GM23338 (cell line): ENCODE results near the gene TTC28. TPM values are rescaled to one million over a fixed set of nuclear protein-coding genes. Genes with fewer than 3 reads are reported as not detected.

Source experiments
- ATAC-seq: fragments of 200-7000 bp; cut with Tn5 transposase; 3 replicates; pipeline ENCODE4 v1.9.1; 2020
- DNase-seq: peaks from one replicate; pipeline ENCODE4 v3.0.0-alpha.2; 2015; ENCODE audit warnings: low spot score
- H2AFZ ChIP-seq: fragments of 200-600 bp; sonication (generic); 2 replicates; pipeline ENCODE4 v1.8.0; 2016; ENCODE audit warnings: antibody characterized with exemption, mild to moderate bottlenecking, moderate library complexity
- H3F3A ChIP-seq: fragments of 200-600 bp; sonication (generic); replicated peaks from 2 replicates; pipeline ENCODE4 v1.8.0; 2017; ENCODE audit warnings: antibody characterized with exemption, mixed run types, low read depth
- H3K27ac ChIP-seq: fragments of 200-600 bp; sonication (generic); 2 replicates; pipeline ENCODE4 v1.6.1; 2016; ENCODE audit warnings: low read depth
- H3K27me3 ChIP-seq: fragments of 200-600 bp; sonication (generic); 2 replicates; pipeline ENCODE4 v1.8.0; 2016; ENCODE audit warnings: mild to moderate bottlenecking, mixed run types, moderate library complexity; ENCODE audit not compliant: insufficient read depth
- H3K36me3 ChIP-seq: fragments of 200-600 bp; sonication (generic); 2 replicates; pipeline ENCODE4 v1.8.0; 2016; ENCODE audit warnings: mild to moderate bottlenecking; ENCODE audit not compliant: insufficient read depth
- H3K4me1 ChIP-seq: fragments of 200-600 bp; sonication (generic); 2 replicates; pipeline ENCODE4 v1.8.0; 2016; ENCODE audit warnings: mild to moderate bottlenecking, moderate library complexity; ENCODE audit not compliant: insufficient read depth
- H3K4me2 ChIP-seq: fragments of 200-600 bp; sonication (generic); 2 replicates; pipeline ENCODE4 v1.7.1; 2017; ENCODE audit warnings: mixed run types
- H3K4me3 ChIP-seq: fragments of 200-600 bp; sonication (generic); 2 replicates; pipeline ENCODE4 v1.6.1; 2016; ENCODE audit warnings: mixed run types
- H3K79me2 ChIP-seq: fragments of 200-600 bp; sonication (generic); replicated peaks from 2 replicates; pipeline ENCODE4 v1.8.0; 2017; ENCODE audit warnings: mild to moderate bottlenecking; ENCODE audit not compliant: insufficient read depth
- H3K9me2 ChIP-seq: fragments of 200-600 bp; sonication (generic); 2 replicates; pipeline ENCODE4 v1.8.0; 2017; ENCODE audit not compliant: insufficient read depth
- H4K20me1 ChIP-seq: fragments of 200-600 bp; sonication (generic); replicated peaks from 2 replicates; pipeline ENCODE4 v1.8.0; 2017; ENCODE audit warnings: mild to moderate bottlenecking; ENCODE audit not compliant: insufficient read depth
- H3K27ac Mint-ChIP-seq: 2 replicates; pipeline ENCODE4 v1.8.0; 2020; ENCODE audit warnings: inconsistent platforms, mild to moderate bottlenecking, moderate library complexity, mixed read lengths
- H3K27me3 Mint-ChIP-seq: 3 replicates; pipeline ENCODE4 v1.8.0; 2022; ENCODE audit warnings: low read depth, mild to moderate bottlenecking, moderate library complexity, mixed read lengths, inconsistent platforms; ENCODE audit not compliant: insufficient read depth, poor library complexity
- H3K36me3 Mint-ChIP-seq: 3 replicates; pipeline ENCODE4 v1.8.0; 2021; ENCODE audit warnings: low read depth, mild to moderate bottlenecking, inconsistent platforms, moderate library complexity, mixed read lengths
- H3K4me1 Mint-ChIP-seq: 3 replicates; pipeline ENCODE4 v1.8.0; 2020; ENCODE audit warnings: mild to moderate bottlenecking, inconsistent platforms, mixed read lengths
- H3K4me3 Mint-ChIP-seq: 3 replicates; pipeline ENCODE4 v1.8.0; 2021; ENCODE audit warnings: moderate library complexity, mild to moderate bottlenecking, inconsistent platforms, mixed read lengths
- H3K9me3 Mint-ChIP-seq: 3 replicates; pipeline ENCODE4 v1.8.0; 2020; ENCODE audit warnings: moderate library complexity, mild to moderate bottlenecking, inconsistent platforms, mixed read lengths
- CREB1 ChIP-seq: fragments of 250-450 bp; sonication (Bioruptor Pico); IDR thresholded peaks from 2 replicates; pipeline ENCODE4 v1.5.0; 2020; ENCODE audit warnings: low read depth, mild to moderate bottlenecking, moderate library complexity
- ETS1 ChIP-seq: IDR thresholded peaks from 2 replicates; pipeline ENCODE4 v1.6.1; 2016; ENCODE audit warnings: antibody characterized with exemption
- EZH2phosphoT487 ChIP-seq: fragments of 200-600 bp; sonication (generic); IDR thresholded peaks from one replicate; pipeline ENCODE4 v1.8.1; 2018; ENCODE audit warnings: antibody characterized with exemption; ENCODE audit not compliant: unreplicated experiment
- POLR2AphosphoS5 ChIP-seq: IDR thresholded peaks from 2 replicates; pipeline ENCODE4 v1.6.1; 2016; ENCODE audit warnings: antibody characterized with exemption, low read depth
- REST ChIP-seq: IDR thresholded peaks from one replicate; pipeline ENCODE4 v1.6.1; 2018; ENCODE audit warnings: antibody characterized with exemption; ENCODE audit not compliant: unreplicated experiment
- ZNF114 ChIP-seq: fragments of 250-450 bp; sonication (Bioruptor Pico); IDR thresholded peaks from 2 replicates; pipeline ENCODE4 v1.5.0; 2020; ENCODE audit warnings: mild to moderate bottlenecking, moderate library complexity
- ZNF462 ChIP-seq: fragments of 250-450 bp; sonication (Bioruptor Pico); IDR thresholded peaks from 2 replicates; pipeline ENCODE4 v1.5.0; 2020; ENCODE audit warnings: mild to moderate bottlenecking, moderate library complexity
- polyA plus RNA-seq: library from polyadenylated mRNA; unstranded; fragments of >200 nt; fragmentation: Nextera tagmentation; extraction: Ambion mirVana; gene quantifications from 2 replicates; pipeline ENCODE4 v1.2.1, GENCODE V29; 2016
- total RNA-seq: library from RNA; depleted of rRNA; stranded (reverse); fragments of >200 nt; shearing (Covaris generic); gene quantifications from 2 replicates; pipeline ENCODE4 v1.2.3, GENCODE V29; 2014

TTC28 gene
- total and polyA plus RNA-seq, 2 experiments from 2014 or later: 4.5 to 16.1 TPM

- TF ChIP-seq REST: no peak
- TF ChIP-seq POLR2AphosphoS5: no peak
Observed at GRCh38 chr22:28246397-28246796, 433.2 kb downstream of the TTC28 start (continued).

- H3K79me2 ChIP-seq: no peaks in the 10 kb centered on the region
- no peak overlapping the region for H3K4me3 ChIP-seq
- H3F3A ChIP-seq: no peaks in the 10 kb centered on the region
- TF ChIP-seq POLR2AphosphoS5 (no peak), ZNF462 (CRISPR knock-in tag) (no peak), ZNF114 (CRISPR knock-in tag) (no peak), EZH2phosphoT487 (no peak), REST (no peak), ETS1 (no peak), CREB1 (CRISPR knock-in tag) (no peak)
- Mint-ChIP-seq H3K27me3 (peaks cover 3% of the 10 kb centered on the region), H3K9me3 (no peaks in the 10 kb centered on the region), H3K27ac (no peak overlapping the region), H3K4me1 (peaks cover 15% of the 10 kb centered on the region; the same call in 2 of the 3 replicates), H3K36me3 (no peaks in the 10 kb centered on the region), H3K4me3 (no peak overlapping the region)
- H3K27ac ChIP-seq: no peak overlapping the region
- H3K4me2 ChIP-seq: no peak overlapping the region
- no peaks in the 10 kb centered on the region for H3K9me2 ChIP-seq
- DNase-seq: no peak
- no peaks in the 10 kb centered on the region for H3K27me3 ChIP-seq
- H2AFZ ChIP-seq: no peak overlapping the region
- no peaks in the 10 kb centered on the region for H4K20me1 ChIP-seq
- peaks cover 15% of the 10 kb centered on the region for H3K4me1 ChIP-seq
- no peak for ATAC-seq
- H3K36me3 ChIP-seq: no peaks in the 10 kb centered on the region
Observed at GRCh38 chr22:28245579-28246224, 433.9 kb downstream of the TTC28 start.
